Measurements from ENCODE around the gene SHANK2. TPM values are rescaled to one million over a fixed set of nuclear protein-coding genes. Genes with fewer than 3 reads are reported as not detected.

The SHANK2 gene
- total and polyA plus RNA-seq, 2 of the 4 experiments (the other 2 are of a cell fraction), result 1.6 to 2.2 TPM

DNA sequence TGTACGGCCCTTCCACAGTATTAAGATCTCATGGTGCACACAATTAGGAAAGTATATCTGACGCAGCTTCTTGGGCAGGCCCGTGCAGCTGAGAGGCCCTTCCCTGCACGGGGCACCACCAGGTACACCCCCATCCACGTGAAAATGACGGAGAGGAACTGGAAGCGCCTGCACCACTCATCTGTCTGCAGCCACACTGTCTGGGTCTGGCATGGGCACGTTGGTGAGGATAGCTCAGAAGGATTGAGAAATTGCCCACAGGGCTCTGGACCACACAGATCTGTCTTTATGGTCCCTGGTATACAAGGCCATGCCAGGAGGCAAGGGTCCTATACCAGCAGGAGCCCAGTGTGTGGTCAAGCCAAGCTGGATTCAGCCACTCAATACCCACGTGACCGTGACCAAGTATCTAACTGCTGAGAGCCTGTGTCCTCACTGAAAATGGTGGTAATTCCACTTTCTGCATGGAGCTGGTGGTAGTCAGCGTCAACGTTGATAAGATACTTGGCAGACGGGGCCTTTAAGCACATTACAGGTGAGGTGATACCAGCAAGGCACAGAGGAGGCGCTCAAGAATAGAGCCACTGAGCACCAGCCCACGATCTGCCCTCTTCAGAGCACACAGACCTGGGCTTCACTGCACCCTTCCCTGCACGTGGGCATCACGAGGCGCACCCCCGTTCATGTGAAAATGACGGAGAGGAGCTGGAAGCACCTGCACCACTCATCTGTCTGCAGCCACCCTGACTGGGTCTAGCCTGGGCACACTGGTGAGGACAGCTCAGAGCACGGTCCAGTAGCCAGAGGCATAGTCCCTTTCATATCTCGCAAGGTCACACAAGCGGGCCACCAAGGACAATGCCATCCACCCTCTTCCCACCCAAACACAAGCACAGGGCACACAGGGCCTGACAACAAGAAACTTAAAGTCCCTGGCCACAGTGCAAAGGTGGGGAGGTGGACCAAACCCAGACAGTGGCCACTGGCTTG, 28.4 kb downstream of the SHANK2 start (continued):
- TF ChIP-seq, protein P1, sequence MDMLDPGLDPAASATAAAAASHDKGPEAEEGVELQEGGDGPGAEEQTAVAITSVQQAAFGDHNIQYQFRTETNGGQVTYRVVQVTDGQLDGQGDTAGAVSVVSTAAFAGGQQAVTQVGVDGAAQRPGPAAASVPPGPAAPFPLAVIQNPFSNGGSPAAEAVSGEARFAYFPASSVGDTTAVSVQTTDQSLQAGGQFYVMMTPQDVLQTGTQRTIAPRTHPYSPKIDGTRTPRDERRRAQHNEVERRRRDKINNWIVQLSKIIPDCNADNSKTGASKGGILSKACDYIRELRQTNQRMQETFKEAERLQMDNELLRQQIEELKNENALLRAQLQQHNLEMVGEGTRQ (IDR thresholded peaks at IDR 0.05; ENCODE audit: low read depth, low read length), result no peak
- no peak for TF ChIP-seq CEBPB (IDR thresholded peaks at IDR 0.05; ENCODE audit: low read depth, low read length)

DNA sequence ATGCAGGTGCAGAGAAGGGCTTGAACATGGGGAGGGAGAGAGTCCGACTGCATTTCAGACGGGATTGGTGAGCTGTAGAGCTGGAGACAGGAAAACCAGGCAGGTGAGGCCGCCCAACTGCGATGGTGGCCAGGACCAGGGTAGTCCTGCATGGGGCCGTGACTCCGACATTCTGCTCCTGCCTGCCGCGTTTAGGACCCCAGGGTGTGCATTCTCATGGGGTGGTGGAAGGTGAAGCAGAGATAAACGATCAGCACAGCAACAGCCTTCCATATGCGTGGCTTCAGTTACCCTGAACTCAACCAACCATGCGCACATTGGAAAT, 29.3 kb downstream of the SHANK2 start:
- intact Hi-C loops (cut with micrococcal nuclease), result no loop called here
- POLR2A ChIA-PET (ENCODE audit: unreplicated experiment), result no interaction called here
- H3K14ac ChIP-seq (replicated peaks; ENCODE audit: low read depth, low read length), result no peak overlapping the region
- TF ChIP-seq, protein P2, sequence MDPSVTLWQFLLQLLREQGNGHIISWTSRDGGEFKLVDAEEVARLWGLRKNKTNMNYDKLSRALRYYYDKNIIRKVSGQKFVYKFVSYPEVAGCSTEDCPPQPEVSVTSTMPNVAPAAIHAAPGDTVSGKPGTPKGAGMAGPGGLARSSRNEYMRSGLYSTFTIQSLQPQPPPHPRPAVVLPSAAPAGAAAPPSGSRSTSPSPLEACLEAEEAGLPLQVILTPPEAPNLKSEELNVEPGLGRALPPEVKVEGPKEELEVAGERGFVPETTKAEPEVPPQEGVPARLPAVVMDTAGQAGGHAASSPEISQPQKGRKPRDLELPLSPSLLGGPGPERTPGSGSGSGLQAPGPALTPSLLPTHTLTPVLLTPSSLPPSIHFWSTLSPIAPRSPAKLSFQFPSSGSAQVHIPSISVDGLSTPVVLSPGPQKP (IDR thresholded peaks at IDR 0.05; ENCODE audit: borderline replicate concordance, low read depth, low read length), result no peak
- TF ChIP-seq RFX5 (IDR thresholded peaks at IDR 0.05; ENCODE audit: low read depth, low read length), result no peak
- TF ChIP-seq SMC3 (IDR thresholded peaks at IDR 0.05; ENCODE audit: low read depth, low read length), result no peak
- TF ChIP-seq BHLHE40 (IDR thresholded peaks at IDR 0.05; ENCODE audit: low read depth, low read length), result no peak
- TF ChIP-seq MAFK (IDR thresholded peaks at IDR 0.05; ENCODE audit: low read depth, low read length), result no peak
- TF ChIP-seq RCOR1 (IDR thresholded peaks at IDR 0.05; ENCODE audit: insufficient replicate concordance, low read length), result no peak
- TF ChIP-seq CHD1 (IDR thresholded peaks at IDR 0.05; ENCODE audit: low read depth, low read length), result no peak
- TF ChIP-seq MXI1 (IDR thresholded peaks at IDR 0.05; ENCODE audit: borderline replicate concordance, low read depth, low read length), result no peak
- TF ChIP-seq, protein P1 (IDR thresholded peaks at IDR 0.05; ENCODE audit: low read depth, low read length), result no peak

More for the DNA sequence above, 29.3 kb downstream of the SHANK2 start:
- no peak overlapping the region for H4K5ac ChIP-seq (ENCODE audit: low read depth, low read length)
- CTCF ChIA-PET, result no interaction called here
- no peak overlapping the region for H2BK20ac ChIP-seq (ENCODE audit: low read depth, low read length)
- H2AK9ac ChIP-seq (replicated peaks; ENCODE audit: low read depth, low read length, poor library complexity), result no peak overlapping the region
- H2BK15ac ChIP-seq (ENCODE audit: low read depth, low read length), result no peak overlapping the region
- H3K9me1 ChIP-seq (ENCODE audit: insufficient read depth, low read length), result no peaks in the 10 kb centered on the region
- H3K9ac ChIP-seq (ENCODE audit: low read depth, low read length), result no peak overlapping the region
- no peak overlapping the region for H3K23ac ChIP-seq (ENCODE audit: low read depth, low read length)
- no peak overlapping the region for H3K4ac ChIP-seq (ENCODE audit: low read depth, low read length)
- no peaks in the 10 kb centered on the region for H3K9me3 ChIP-seq (ENCODE audit: control insufficient read depth, insufficient read depth, low read length)
- peaks cover 6% of the 10 kb centered on the region; the same call in 1 of the 2 replicates for H4K20me1 ChIP-seq (ENCODE audit: insufficient read depth, low read length)
- no peak overlapping the region for H3K4me2 ChIP-seq (ENCODE audit: low read depth, low read length)
- in situ Hi-C loops (cut with MboI; ENCODE audit: low sequenced_read_pairs), result no loop called here
- H3K56ac ChIP-seq (ENCODE audit: extremely low read depth, insufficient read depth, low read length), result no peak overlapping the region
- ATAC-seq (ENCODE audit: low read depth) (no peak), DNase-seq (no peak)
- H2BK120ac ChIP-seq (ENCODE audit: low read depth, low read length), result no peak overlapping the region
- H3K27me3 ChIP-seq (ENCODE audit: control insufficient read depth, insufficient read depth, low read length), result no peaks in the 10 kb centered on the region
- H3K4me3 ChIP-seq (ENCODE audit: insufficient read depth, low read depth, low read length), result no peak overlapping the region
- BruUV-seq (replicated peaks), result no TSS peak
- H3K18ac ChIP-seq (ENCODE audit: low read depth, low read length), result no peak overlapping the region
- no peak overlapping the region for H2AFZ ChIP-seq (replicated peaks; ENCODE audit: low read length, poor library complexity)
- H4K8ac ChIP-seq (ENCODE audit: low read depth in 2 of 2, low read length in 2 of 2), result no peak overlapping the region
- H3K36me3 ChIP-seq (ENCODE audit: control insufficient read depth, insufficient read depth, low read length), result peaks cover 12% of the 10 kb centered on the region
- no peaks in the 10 kb centered on the region for H3K79me1 ChIP-seq (ENCODE audit: low read depth in 1 of 2, low read length in 2 of 2)
- H4K91ac ChIP-seq (ENCODE audit: insufficient read depth, low read depth, low read length), result no peak overlapping the region
- H2BK5ac ChIP-seq (ENCODE audit: low read depth, low read length, poor library complexity, severe bottlenecking), result no peak overlapping the region
- dilution Hi-C loops (cut with HindIII; ENCODE audit: low sequenced_read_pairs, unreplicated experiment), result no loop called here
- H2AK5ac ChIP-seq (ENCODE audit: low read depth, low read length), result no peak overlapping the region
- H3K27ac ChIP-seq (ENCODE audit: insufficient read depth, low read length), result no peak overlapping the region
- H3K4me1 ChIP-seq (ENCODE audit: control insufficient read depth, insufficient read depth, low read length), result no peaks in the 10 kb centered on the region
- 100% methylated on average over 2 of the region's 11 CpGs; no CpG with 5 or more reads in 1 of the 2 experiments for WGBS, 2 experiments (ENCODE audit: extremely low coverage in 2 of 2, insufficient read length in 1 of 2)
